AG10803 (cell line): Measurements from ENCODE around the gene TGM6.

ENCODE experiments used
- DNase-seq: peaks from one replicate; pipeline ENCODE4 v3.0.0; 2010; ENCODE audit warnings: low read depth
- H3K4me3 ChIP-seq: 2 replicates; pipeline ENCODE4 v1.5.1; 2011; ENCODE audit warnings: mild to moderate bottlenecking, low read length, control low read depth
- TF ChIP-seq, protein P1 (sequence below): conservative IDR thresholded peaks from 2 replicates; pipeline ENCODE4 v1.5.1; 2011; ENCODE audit warnings: mild to moderate bottlenecking, low read length, control low read depth, inconsistent platforms

TGM6 gene

DNA sequence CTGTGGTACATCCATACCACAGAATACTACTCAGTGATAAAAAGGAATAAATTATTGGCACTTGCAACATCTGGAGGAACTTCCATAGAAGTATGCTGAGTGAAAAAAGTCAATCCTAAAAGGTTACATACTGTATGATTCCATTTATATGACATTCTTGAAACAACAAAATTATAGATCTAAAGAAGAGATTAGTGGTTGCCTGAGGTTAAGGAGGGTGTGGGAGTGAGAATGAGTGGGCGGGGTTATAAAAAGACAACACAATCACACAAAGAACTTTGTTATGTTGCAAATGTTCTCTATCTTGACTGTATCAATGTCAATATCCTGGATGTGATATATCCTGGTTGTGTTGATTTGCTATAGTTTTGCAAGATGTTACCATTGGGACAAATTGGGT, 68.7 kb downstream of the TGM6 start:
- H3K4me3 ChIP-seq, result no peak overlapping the region
- no peak for DNase-seq
- TF ChIP-seq, protein P1, sequence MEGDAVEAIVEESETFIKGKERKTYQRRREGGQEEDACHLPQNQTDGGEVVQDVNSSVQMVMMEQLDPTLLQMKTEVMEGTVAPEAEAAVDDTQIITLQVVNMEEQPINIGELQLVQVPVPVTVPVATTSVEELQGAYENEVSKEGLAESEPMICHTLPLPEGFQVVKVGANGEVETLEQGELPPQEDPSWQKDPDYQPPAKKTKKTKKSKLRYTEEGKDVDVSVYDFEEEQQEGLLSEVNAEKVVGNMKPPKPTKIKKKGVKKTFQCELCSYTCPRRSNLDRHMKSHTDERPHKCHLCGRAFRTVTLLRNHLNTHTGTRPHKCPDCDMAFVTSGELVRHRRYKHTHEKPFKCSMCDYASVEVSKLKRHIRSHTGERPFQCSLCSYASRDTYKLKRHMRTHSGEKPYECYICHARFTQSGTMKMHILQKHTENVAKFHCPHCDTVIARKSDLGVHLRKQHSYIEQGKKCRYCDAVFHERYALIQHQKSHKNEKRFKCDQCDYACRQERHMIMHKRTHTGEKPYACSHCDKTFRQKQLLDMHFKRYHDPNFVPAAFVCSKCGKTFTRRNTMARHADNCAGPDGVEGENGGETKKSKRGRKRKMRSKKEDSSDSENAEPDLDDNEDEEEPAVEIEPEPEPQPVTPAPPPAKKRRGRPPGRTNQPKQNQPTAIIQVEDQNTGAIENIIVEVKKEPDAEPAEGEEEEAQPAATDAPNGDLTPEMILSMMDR, result no peak

DNA sequence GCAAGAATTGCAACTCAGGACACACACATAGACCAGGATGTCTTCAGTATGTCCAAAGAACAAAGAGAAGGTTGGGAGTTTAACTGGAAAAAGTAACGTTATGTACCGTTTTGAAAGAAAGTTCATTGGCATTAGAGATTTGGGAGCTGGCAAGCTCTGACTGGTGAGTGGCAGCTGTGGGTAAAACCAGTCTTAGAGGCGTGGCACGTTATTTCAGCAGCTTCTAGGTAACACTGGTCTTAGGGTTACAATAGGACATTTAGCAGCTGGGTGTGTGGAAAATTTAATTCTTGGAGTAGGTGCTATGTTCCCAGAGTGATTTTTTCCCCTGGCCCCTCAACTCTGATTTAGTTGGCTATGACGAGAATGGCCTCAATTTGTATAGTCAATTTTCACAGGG, 70.7 kb downstream of the TGM6 start:
- H3K4me3 ChIP-seq, result no peak overlapping the region
- TF ChIP-seq, protein P1, result no peak
- DNase-seq, result no peak

- no peak overlapping the region for H3K4me3 ChIP-seq
- DNase-seq, result peak; percentile 81
- TF ChIP-seq, protein P1, result peak; percentile 95
These were observed 71.4 kb downstream of the TGM6 start for GRCh38 chr20:2451939-2452732.

- H3K4me3 ChIP-seq, result no peak overlapping the region
- DNase-seq, result no peak
- TF ChIP-seq, protein P1, result no peak
These were observed 73.1 kb downstream of the TGM6 start for GRCh38 chr20:2453792-2454191.

DNA sequence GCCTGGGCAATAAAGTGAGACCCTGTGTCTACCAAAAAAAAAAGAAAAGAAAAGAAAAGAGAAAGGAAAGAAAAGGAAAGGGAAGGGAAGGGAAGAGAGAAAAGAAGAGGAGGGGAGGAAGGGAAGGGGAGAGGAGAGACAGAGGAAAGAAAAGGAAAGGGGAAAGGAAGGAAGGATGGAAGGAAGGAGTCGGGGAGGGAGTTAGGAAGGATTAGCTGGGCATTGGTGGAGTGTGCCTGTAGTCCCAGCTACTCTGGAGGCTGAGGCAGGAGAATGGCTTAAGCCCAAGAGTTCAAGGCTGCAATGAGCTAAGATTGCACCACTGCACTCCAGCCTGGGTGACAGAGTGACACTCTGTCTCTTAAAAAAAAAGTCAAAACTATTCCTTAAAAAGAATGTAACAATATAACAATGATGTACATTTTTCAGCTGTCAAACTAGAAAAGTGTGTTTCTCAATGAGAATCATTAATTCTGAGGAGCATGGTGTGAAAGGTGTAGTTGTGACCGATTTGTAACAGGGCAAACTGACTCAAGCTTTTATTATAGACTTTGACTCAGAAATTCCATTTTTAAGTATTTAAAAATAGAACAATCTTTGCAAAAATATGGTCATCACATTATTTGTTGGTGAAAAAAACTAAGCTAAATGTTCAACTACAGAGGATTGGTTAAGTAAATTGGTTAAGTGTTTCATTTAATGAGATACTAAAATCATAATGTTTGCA, 75.2 kb downstream of the TGM6 start:
- no peak overlapping the region for H3K4me3 ChIP-seq
- no peak for DNase-seq
- TF ChIP-seq, protein P1, result no peak

- no peak overlapping the region for H3K4me3 ChIP-seq
These were observed 78.3 kb downstream of the TGM6 start for GRCh38 chr20:2458919-2459499.

More at GRCh38 chr20:2458919-2459499, 78.3 kb downstream of the TGM6 start:
- TF ChIP-seq, protein P1, result no peak
- no peak for DNase-seq
